ENCODE data around the gene ATP6AP2.

DNA sequence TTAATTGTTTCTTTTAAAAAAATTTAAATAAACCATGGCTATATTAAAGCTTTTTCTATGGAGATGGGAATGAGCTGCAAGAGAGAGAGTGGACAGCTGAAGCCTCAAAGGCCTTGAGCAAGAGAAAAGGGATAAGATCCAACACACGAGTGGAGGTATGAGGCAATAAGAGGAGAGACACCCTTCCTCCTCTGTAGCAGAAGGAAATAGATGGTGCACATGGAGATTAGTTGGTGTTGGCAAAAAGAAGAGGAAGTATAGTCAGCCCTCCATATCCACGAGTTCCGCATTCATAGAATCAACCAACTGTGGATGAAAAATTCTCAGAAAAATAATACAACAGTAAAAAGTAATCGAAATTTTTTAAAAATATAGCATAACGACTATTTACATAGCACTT lies 63.4 kb downstream of the ATP6AP2 start:
- TF ChIP-seq, protein P1, sequence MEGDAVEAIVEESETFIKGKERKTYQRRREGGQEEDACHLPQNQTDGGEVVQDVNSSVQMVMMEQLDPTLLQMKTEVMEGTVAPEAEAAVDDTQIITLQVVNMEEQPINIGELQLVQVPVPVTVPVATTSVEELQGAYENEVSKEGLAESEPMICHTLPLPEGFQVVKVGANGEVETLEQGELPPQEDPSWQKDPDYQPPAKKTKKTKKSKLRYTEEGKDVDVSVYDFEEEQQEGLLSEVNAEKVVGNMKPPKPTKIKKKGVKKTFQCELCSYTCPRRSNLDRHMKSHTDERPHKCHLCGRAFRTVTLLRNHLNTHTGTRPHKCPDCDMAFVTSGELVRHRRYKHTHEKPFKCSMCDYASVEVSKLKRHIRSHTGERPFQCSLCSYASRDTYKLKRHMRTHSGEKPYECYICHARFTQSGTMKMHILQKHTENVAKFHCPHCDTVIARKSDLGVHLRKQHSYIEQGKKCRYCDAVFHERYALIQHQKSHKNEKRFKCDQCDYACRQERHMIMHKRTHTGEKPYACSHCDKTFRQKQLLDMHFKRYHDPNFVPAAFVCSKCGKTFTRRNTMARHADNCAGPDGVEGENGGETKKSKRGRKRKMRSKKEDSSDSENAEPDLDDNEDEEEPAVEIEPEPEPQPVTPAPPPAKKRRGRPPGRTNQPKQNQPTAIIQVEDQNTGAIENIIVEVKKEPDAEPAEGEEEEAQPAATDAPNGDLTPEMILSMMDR (IDR thresholded peaks at IDR 0.05; ENCODE audit: low read depth, low read length, missing input control), result no peak
- TF ChIP-seq, protein P2, sequence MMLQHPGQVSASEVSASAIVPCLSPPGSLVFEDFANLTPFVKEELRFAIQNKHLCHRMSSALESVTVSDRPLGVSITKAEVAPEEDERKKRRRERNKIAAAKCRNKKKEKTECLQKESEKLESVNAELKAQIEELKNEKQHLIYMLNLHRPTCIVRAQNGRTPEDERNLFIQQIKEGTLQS (IDR thresholded peaks at IDR 0.05), result no peak
- TF ChIP-seq RAD21 (IDR thresholded peaks at IDR 0.05), result no peak
- TF ChIP-seq, protein P3, sequence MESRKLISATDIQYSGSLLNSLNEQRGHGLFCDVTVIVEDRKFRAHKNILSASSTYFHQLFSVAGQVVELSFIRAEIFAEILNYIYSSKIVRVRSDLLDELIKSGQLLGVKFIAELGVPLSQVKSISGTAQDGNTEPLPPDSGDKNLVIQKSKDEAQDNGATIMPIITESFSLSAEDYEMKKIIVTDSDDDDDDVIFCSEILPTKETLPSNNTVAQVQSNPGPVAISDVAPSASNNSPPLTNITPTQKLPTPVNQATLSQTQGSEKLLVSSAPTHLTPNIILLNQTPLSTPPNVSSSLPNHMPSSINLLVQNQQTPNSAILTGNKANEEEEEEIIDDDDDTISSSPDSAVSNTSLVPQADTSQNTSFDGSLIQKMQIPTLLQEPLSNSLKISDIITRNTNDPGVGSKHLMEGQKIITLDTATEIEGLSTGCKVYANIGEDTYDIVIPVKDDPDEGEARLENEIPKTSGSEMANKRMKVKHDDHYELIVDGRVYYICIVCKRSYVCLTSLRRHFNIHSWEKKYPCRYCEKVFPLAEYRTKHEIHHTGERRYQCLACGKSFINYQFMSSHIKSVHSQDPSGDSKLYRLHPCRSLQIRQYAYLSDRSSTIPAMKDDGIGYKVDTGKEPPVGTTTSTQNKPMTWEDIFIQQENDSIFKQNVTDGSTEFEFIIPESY (IDR thresholded peaks at IDR 0.05), result no peak
- TF ChIP-seq SP1 (IDR thresholded peaks at IDR 0.05), result no peak
- TF ChIP-seq EGR1 (IDR thresholded peaks at IDR 0.05; ENCODE audit: low read depth in 2 of 2), result no peak
- TF ChIP-seq, protein P4, sequence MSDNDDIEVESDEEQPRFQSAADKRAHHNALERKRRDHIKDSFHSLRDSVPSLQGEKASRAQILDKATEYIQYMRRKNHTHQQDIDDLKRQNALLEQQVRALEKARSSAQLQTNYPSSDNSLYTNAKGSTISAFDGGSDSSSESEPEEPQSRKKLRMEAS (IDR thresholded peaks at IDR 0.05), result no peak
